K562 (cell line): ENCODE data around the gene TMEM135.

Experiments used
- ARID3A ChIP-seq: IDR thresholded peaks from 2 replicates; pipeline ENCODE4 v1.6.1; 2012; ENCODE audit warnings: low read depth, low read length, improper control_type of control experiment, borderline replicate concordance
- CTCF ChIP-seq, 3 experiments: IDR thresholded peaks in 2 of 3; conservative IDR thresholded peaks in 1 of 3; 2 replicates each; pipeline ENCODE4 v1.5.1; 2011 to 2012; ENCODE audit warnings: low read length in 3 of 3, mild to moderate bottlenecking in 3 of 3, control low read depth in 2 of 3, improper control_type of control experiment in 1 of 3, inconsistent platforms in 1 of 3, low read depth in 1 of 3, mixed read lengths in 1 of 3, moderate library complexity in 1 of 3; ENCODE audit not compliant: insufficient read depth in 2 of 3
- EP300 ChIP-seq: IDR thresholded peaks from 2 replicates; pipeline ENCODE4 v1.6.1; 2012; ENCODE audit warnings: low read length, improper control_type of control experiment
- PYGO2 ChIP-seq: fragments of 450-650 bp; IDR thresholded peaks from 2 replicates; pipeline ENCODE4 v1.6.1; 2016; ENCODE audit warnings: mild to moderate bottlenecking, missing genetic modification characterization, moderate library complexity, missing compliant biosample characterization
- SMC3 ChIP-seq: conservative IDR thresholded peaks from 2 replicates; pipeline ENCODE4 v1.6.1; 2011; ENCODE audit warnings: low read depth, low read length, improper control_type of control experiment; ENCODE audit not compliant: insufficient read depth
- SP1 ChIP-seq: sonication (generic); formaldehyde crosslinking; IDR thresholded peaks from 2 replicates; pipeline ENCODE4 v1.8.1; 2022; ENCODE audit warnings: mild to moderate bottlenecking, missing genetic modification reagents
- TBP ChIP-seq: optimal IDR thresholded peaks from 2 replicates; pipeline ENCODE3; 2011; ENCODE audit warnings: low read depth, low read length, improper control_type of control experiment
- ZHX1 ChIP-seq: fragments of 150-350 bp; conservative IDR thresholded peaks from 2 replicates; pipeline ENCODE4 v1.6.1; 2014; ENCODE audit warnings: low read length
- ZNF431 ChIP-seq: sonication (generic); formaldehyde crosslinking; IDR thresholded peaks from 2 replicates; pipeline ENCODE4 v1.8.0; 2022; ENCODE audit warnings: mild to moderate bottlenecking, missing genetic modification reagents
- ZNF512 ChIP-seq: IDR thresholded peaks from 2 replicates; pipeline ENCODE4 v1.6.1; 2016; ENCODE audit warnings: missing genetic modification characterization, missing compliant biosample characterization

- TF ChIP-seq CTCF (IDR thresholded peaks at IDR 0.05 in 2 of 3, conservative IDR thresholded peaks at IDR 0.05 in 1 of 3; ENCODE audit: insufficient read depth in 2 of 3, low read depth in 1 of 3, low read length in 3 of 3) (no peak), SP1 (no peak), ZNF512 (tag) (no peak), ARID3A (no peak), PYGO2 (tag) (no peak), TBP (no peak), ZNF431 (CRISPR knock-in tag) (no peak), EP300 (no peak), ZHX1 (no peak), SMC3 (no peak)
Observed at GRCh38 chr11:87150936-87151335, 113.2 kb downstream of the TMEM135 start.
